HG03103 (cell line): ENCODE results near the gene CRIP2.
A peak's percentile ranks its signal among the peaks of the same experiment; 100 is the strongest.

Source experiments
- ATAC-seq: cut with Tn5 transposase; IDR thresholded peaks from one replicate; pipeline ENCODE4 v1.9.1; 2021; ENCODE audit warnings: low read depth; ENCODE audit not compliant: unreplicated experiment

CRIP2 gene

DNA sequence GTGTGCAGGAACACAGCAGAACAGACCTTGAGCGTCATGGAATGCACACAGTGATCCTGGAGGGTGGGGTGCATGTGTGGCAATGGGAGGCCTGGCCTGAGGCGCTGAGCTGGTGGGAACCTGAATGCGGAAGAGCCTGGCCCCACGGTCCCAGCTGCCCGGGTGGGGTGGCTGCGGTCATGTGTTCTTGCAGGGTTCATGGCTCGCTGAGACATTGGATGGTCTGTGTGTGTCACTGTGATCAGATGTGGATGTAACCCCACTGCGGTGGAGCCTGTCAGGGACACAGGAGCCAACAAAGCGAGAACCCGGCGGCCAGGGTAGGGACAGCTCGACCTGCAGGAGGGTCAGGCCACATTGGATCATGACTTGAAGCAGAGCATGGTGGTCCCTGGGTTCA, 31.8 kb upstream of the CRIP2 start:
- no peak for ATAC-seq

DNA sequence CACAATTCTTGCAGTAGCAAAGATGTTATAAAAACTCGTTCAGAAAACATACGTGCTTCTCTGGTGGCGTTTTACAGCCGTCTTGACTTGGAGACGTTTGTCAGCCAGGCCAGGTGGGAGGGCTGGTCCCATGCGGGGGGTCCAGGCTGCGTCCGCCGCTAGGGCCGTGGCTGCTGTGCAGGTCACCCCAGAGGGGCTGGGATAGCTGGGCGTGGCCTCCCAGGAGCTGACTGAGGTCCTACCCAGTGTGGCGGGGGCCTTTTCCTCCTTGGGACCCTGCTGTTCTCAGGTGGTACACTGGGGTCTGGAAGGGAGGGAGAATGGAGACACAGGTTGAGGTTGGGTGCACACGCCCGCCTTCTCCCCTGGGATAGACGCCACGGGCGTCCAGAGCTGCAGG, 29.8 kb upstream of the CRIP2 start:
- ATAC-seq = no peak

DNA sequence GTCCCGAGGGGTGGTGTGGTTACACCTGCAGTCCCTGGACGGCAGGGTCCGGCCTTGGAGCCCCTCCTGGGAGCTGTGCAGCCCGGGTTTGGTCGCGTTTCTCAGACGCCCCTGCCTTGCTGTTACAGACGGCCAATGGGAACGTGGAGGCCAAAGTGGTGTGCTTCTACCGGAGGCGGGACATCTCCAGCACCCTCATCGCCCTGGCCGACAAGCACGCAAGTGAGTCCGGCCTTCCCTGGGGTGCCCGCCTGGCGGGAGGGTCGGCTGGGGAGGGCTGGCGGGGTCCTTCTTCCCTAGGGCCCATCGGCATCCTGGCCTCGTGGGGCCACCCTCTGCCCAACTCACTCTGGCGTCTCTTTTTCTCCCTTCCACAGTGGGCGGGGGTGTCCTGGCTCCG, 29.3 kb upstream of the CRIP2 start:
- no peak for ATAC-seq

DNA sequence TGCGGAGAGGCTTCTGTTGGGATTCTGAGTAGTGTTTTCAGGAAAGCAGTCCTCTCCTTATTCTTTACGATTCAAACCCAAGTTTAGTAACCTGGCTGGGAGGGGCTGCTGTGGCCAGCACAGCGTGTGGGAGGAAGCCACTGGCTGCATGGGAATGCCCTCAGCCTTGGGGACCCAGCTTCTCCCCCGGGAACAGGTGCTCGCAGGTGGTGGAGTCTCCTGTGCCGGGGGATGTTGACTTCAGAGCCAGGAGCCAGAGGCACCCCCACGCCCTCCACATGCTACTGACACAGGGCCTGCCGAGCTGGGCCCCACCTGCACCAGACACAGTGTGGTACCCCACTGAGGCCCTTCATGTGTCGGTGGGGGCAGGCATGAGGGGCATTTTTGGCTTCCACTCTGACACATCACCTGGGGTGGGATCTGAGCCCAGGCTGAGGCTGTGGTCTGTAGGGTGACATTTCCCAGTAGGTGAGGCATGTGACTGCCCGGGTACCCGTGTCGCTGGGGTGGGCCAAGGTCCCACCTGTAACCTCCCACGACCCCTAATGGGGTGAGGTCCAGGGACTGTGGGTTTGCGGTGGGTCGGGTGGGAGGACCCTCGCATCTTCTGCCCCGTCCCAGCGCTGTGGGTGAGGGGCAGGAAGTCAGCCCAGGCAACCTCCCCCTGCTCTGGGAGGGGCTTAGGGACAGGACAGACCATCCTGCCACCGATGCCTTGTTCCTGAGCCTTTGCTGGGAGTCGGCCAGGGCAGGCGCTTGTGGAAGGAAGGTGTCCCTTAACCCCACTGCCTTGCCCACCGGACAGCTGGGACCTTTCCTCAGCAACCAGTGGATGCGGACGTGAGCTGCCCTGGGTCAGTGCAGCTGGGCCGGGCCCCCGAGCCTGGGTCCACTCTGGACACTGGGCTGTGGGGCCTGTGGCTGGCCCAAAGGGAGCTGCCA, 28.4 kb upstream of the CRIP2 start:
- no peak for ATAC-seq

DNA sequence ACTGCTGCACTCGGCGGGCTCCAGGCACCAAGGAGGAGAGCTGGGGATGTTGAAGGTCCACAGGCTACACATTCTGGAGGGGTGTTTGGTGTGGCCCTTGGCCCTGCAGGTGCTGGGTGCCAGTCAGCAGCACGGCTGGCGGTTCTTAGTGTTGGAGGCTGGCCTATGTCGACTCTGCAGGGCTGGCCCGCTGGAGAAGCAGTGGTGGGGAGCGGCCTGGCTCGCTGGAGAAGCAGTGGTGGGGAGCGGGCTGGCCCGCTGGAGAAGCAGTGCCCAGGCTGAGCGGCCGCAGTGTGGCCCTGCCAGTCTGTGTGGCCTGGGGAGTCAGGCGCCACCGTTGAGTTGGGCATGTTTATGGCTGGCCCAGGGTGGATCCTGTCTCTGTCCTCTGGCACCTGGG, 27.6 kb upstream of the CRIP2 start:
- ATAC-seq = no peak

DNA sequence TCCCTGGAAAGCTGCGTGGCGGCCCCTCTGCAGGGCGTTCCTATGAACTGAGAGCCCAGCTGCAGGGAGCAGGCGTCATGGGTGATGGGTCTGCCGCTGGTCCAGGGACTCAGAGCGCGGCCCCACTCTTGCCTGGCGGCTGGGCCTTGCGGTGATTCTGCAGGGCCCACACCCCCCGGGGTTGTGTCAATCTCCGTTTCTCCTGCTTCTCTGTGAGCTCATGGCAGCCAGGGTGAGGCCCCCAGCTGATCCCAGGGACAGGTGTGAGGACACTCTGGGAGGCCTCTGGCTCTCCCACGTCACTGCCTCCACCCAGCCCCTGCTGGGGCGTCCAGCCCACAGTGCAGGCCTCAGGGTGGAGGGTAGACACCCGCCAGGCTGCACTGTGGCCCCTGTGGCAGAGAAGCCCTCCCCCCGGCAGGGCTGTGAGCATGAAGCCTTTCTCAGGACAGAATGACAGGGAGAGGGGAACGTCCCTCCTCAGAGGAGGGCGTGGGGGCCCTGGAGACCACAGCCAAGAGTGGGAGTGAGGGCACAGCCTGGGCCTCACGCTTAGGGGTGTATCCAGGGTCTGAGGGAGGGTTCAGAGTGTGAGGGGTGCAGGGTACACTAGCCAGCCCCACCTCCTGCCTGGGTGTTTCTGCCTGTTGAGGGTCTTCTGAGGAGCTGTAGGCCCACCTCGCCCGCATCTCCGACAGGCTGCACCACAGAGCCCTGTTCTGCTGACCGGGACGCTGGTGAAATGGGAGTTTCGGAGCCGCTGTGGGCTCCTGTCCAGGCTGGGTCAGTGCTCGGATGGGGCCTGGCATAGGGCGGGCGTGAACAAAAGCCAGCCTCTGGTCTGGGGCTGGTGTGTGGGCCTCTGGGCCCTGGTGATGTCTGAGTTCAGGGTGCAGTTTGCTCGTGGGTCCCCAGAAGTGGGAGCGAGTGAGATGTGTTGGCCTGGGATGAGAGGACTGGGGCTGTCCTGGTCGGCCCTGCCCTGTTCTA, 26.7 kb upstream of the CRIP2 start:
- no peak for ATAC-seq

DNA sequence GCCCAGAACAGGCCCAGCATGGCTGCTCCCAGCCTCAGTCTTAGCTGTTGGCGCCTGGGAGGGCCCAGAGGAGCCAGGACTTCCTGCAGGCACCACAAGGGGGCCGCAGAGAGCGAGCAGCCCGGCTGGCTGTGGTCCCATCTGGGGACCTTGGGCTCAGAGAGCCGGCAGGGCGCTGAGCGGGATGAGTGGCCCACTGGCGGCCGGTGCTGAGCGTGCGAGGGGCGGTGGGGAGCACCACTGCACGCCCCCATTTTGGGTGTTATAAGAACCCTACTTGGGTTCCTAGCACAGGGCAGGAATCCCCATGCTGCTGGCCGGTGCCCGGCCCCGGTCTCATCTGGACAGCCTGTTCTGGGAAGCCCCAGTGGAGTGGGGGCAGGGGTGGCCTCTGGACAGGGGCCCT, 25.9 kb upstream of the CRIP2 start:
- ATAC-seq = peak; percentile 61

DNA sequence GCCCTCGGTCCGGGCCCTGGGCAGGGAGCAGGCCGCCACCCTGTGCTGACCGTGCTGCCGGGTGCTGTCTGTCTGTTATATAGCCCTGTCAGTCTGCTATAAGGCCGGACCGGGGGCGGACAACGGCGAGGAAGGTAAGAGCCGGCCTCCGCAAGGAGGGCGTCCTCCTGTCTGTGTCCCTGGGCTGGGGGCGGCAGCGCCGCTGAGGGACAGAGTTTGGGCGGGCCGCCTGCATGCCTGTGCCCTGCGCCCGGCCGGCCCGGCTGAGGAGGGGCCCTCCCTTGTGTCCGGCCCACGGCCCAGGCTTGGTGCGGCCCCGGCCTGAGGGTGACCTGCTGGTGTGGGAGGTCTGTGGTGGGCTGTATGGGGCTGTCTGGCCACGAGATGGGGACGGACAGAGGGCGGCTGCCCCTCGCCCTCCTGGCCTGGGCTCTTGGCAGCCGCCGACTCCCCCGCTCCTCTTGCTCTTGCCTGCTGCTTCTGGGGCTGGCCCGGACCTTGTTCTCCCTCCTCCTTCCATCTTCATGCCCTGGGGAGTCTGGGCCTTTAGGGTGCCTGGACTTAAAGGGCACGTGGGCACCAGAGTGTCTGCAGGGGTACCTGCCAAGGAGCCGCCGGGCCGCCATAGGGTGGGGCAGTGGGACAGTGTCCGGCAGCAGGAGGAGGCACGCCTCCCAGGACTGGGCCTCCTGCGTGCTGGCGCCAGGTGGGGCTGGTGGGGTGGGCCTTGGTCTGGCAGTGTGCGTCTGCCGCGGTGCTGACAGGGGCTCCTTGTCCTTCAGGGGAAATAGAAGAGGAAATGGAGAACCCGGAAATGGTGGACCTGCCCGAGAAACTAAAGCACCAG, 25.1 kb upstream of the CRIP2 start:
- no peak for ATAC-seq

DNA sequence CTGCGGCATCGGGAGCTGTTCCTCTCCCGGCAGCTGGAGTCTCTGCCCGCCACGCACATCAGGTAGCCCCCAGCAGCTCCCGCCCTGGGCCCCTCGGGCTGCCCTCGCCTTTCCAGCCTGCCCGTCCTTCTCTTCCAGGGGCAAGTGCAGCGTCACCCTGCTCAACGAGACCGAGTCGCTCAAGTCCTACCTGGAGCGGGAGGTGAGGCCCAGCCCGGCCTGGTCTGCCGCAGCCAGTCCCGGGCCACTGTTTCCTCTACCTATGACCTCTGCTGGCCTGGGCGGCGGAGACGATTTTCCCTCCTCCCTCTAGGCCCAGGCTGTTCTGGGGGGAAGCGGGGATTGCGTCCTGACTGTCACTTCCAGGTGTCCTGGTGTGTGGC, 24.5 kb upstream of the CRIP2 start:
- ATAC-seq = no peak

DNA sequence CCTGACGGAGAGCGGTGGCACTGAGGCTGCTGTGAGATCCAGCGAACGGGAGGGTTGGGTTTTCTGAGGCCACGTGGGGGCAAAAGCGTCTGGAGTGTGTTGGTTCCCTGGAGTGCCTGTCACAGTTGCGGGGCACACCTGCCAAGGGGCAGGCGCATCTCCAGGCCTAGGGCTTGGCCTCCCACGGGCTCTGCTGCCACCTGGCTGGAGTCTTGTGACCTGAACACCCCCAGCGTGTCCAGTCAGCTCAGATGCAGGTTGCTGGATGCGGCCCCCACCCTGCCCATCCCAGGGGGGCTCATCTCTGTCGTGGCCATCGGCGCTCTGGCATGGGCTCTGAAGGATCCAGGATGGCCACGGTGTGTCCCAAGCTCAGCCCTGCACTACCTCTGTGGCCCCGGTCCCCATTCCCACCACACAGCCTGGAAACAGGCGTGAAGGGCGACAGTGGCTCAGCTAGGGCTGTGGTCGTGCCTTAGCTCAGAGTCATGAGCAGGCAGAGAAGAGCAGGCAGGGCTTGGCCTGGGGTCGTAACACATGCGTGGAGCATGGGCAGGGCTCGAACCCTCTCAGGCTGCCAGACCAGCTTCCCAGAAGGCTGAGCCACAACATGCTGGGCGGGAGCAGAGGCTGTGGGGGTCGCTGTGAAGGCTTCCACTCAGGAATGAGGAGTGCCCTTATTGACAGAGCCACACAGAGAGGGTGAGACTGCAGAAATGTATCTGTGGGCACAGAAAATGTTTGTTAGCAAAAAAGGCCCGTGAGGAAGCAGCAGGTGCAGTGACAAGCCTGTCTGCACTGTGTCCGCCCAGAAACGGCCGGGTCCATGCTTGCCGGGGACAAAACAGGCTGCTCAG, 23.5 kb upstream of the CRIP2 start:
- ATAC-seq = no peak

DNA sequence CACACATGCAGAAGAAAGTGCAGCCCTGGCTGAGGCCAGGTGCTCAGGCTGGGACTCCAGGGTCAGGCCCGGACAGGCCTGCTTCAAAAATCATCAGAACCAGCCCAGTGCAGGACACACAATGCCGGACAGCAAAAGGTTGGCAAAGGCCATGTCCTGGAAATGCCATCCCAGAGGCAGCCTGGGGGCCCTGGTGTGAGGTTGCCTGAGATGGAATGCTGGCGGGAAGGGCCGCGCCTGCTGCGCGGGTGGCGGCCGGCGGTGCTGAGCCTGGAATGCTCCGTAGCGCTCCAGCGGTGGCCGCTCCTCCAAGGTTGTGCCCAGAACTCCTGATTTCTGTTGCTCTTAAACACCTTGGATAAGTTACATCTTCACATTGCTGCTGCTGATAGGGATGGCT, 21.7 kb upstream of the CRIP2 start:
- no peak for ATAC-seq

DNA sequence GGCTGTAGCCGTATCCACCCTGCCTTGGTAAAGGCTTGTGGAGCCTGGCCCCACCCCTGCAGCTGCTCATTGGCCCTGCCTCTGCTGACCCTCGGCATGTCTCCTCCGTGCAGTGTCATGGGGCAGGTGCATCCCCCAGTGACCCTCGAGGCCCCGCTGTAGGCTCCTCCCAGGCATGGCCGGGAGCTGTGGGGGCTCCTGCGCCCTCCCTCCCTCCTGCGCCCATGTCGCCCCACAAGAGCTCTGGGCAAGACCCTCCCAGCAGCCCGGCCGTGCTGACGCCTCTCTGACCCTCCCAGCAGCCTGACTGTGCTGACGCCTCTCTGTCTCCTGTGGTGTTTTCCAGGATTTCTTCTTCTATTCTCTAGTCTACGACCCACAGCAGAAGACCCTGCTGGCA, 20.8 kb upstream of the CRIP2 start:
- ATAC-seq = no peak

DNA sequence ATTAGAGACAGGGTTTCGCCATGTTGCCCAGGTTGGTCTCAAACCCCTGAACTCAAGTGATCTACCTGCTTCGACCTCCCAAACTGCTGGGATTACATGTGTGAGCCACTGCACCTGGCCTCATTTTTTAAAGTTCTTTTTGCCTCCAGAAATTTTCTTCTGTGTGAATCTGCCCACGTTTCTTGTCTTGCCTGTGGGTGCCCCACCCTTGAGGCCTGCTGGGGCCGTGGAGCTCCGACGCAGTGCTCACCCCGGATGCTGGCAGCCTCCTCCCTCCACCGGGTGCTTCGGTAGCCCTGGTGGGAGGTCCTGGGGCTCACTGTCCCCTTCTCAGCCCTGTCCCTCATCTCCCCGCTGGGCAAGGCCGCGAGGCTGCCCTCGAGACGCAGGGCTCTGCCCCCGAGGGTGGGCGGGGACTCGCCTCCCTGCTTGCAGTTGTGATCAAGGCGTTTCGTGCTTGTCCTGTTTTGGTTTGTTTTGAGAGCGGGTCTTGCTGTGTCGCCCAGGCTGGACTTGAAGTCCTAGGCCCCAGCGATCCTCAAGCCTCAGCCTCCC, 19.5 kb upstream of the CRIP2 start:
- no peak for ATAC-seq

DNA sequence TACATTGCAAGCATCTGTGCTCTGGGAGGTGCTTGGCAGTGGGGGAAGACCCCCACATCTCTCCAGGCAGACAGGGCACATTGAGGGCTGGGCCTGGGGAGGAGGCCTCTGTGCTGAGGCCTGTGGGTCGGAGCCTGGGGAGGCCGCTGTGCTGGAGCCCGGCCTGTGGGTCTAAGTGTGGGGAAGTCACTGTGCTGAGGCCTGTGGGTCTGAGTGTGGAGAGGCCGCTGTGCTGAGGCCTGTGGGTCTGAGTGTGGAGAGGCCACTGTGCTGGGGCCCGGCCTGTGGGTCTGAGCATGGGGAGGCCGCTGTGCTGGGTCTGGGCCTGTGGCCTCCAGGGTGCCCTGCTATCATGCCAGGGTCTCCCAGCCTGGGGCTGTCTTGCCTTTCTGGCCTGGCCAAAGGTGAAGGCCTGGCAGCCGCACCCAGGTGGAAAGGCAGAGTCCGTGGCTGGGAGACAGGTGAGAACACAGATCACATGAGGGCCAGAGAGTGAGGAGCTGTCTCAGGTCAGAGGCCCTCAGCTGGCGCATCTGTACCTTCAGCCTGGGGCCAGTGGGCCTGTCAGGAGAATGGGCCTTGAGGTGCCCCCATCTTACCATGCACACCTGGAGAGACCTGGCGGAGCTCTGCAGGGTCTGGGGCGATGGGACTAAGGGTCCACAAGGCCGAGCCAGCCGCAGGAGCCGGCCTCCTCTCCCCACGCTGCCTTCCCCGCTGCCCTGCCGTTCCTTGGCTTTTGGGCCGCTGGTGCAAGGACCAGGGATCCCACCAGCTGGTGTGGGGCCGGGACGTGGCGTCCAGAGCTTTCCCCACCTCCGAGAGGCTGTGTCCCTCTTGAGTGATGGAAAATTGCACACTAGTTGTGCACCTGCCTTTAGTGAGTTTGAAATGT, 18.6 kb upstream of the CRIP2 start:
- no peak for ATAC-seq

DNA sequence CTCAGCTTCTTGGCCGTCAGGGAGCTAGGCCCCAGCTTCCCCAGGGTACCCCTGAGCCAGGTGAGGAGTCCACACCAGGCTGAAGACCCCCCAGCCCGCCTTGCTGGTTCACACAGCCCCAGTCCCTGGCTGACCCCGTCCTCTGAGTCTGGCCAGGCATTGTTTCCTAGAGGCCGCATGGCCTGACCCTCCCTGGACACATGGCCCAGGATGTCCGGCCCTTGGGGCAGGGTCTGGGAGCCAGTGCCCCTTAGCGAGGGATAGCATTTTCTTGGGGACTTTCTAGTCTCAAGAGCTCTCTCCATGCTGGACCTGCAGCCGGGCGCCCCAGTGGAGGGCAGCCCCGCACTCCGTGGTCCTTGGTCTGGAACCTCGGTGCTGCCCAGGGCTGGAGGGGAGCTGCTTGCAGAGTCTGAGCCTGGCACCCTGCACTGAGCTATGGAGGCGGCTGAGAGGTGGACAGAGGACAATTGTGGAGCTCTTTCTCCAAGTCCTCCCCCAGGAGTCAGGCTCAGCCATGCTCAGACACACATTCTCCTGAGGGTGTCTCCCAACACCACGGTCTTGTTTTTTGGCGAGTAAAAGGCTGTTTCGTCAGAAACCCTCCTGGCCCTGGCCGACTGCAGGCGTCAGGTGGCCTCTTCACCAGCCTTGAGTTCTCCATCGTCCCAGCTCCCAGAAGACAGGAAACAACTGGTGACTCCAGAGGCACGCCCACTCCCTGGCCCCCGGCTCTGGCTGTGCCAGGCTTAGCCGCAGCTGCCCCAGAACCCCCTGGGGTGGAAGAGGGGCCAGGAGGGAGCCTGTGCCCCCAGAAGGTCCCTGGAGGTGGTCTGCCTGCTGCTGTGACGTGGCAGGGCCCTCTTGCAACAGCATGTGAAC, 17.6 kb upstream of the CRIP2 start:
- no peak for ATAC-seq

DNA sequence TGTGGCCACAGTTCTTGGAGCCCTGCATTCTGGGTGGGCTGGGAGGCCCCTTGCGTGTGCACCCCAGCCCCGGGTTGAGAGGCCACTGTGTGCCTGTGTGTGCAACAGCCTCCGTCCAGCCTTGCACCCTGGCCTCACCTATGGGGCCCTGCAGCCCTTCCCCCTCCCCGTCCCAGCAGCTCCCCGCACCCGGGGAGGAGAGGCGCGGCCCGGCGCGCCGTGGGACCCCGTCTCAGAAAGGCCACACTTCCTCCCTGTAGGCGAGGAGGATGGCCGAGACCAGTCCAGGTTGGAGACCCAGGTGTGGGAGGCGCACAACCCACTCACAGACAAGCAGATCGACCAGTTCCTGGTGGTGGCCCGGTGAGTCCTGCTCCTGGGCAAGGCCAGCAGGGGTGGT, 16.6 kb upstream of the CRIP2 start:
- no peak for ATAC-seq

DNA sequence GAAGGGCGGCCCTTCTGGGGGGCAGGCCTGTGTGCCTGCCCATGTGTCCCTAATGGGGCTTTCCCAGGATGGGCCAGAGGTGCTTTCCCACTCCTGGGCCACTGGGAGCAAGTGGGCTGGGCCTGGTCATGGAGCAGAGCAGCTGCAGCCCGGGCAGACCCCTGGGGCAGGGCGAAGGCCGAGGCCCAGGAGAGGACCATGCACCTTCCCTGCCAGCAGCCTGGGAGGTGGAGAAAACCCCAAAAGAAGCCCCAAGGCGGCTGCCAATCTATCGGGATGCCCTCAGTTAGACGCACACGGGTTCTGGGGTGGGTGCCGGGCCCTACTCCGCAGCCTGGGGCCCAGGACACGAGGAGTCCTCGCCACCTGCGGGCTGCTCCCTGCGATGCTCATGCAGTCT, 16.1 kb upstream of the CRIP2 start:
- ATAC-seq = no peak
